Mesothelial cell of epicardium (in vitro differentiated cells): ENCODE results near the gene ATP2A2. TPM values are rescaled to one million over a fixed set of nuclear protein-coding genes. Genes with fewer than 3 reads are reported as not detected.

Experiments used
- DNase-seq, 2 experiments: peaks; one replicate each; pipeline ENCODE4 v3.0.0; 2021; ENCODE audit warnings: low spot score in 2 of 2; ENCODE audit not compliant: unreplicated experiment in 2 of 2
- H3K27ac Mint-ChIP-seq: 2 replicates; pipeline ENCODE4 v1.8.0; 2021; ENCODE audit warnings: mixed read lengths
- H3K27me3 Mint-ChIP-seq: 2 replicates; pipeline ENCODE4 v1.8.0; 2021; ENCODE audit warnings: low read depth, mixed read lengths
- H3K36me3 Mint-ChIP-seq: 2 replicates; pipeline ENCODE4 v1.8.0; 2021; ENCODE audit warnings: mixed read lengths
- H3K4me1 Mint-ChIP-seq: 2 replicates; pipeline ENCODE4 v1.8.0; 2021; ENCODE audit warnings: mixed read lengths
- H3K4me3 Mint-ChIP-seq: 2 replicates; pipeline ENCODE4 v1.8.0; 2021; ENCODE audit warnings: mild to moderate bottlenecking, moderate library complexity, mixed read lengths
- H3K9me3 Mint-ChIP-seq: 2 replicates; pipeline ENCODE4 v1.8.0; 2021; ENCODE audit warnings: mixed read lengths
- CTCF ChIP-seq: fragments of 200-600 bp; sonication (generic); IDR thresholded peaks from one replicate; pipeline ENCODE4 v1.5.0; 2021; ENCODE audit warnings: antibody characterized with exemption; ENCODE audit not compliant: unreplicated experiment
- total RNA-seq: library from RNA; stranded (reverse); gene quantifications from 3 replicates; pipeline ENCODE4 v1.2.1, GENCODE V29; 2021

The ATP2A2 gene
- total RNA-seq, 1 donor from 2014 or later = 186 TPM

GRCh38 chr12:110342157-110342556 lies 61.1 kb downstream of the ATP2A2 start:
- no peak for TF ChIP-seq CTCF
- H3K27ac Mint-ChIP-seq = no peak overlapping the region
- H3K9me3 Mint-ChIP-seq = no peaks in the 10 kb centered on the region
- H3K4me1 Mint-ChIP-seq = peaks cover 3% of the 10 kb centered on the region
- H3K4me3 Mint-ChIP-seq = no peak overlapping the region
- no peaks in the 10 kb centered on the region for H3K27me3 Mint-ChIP-seq
- peak in 1 of 2 experiments; percentile 17 for DNase-seq
- H3K36me3 Mint-ChIP-seq = peaks cover 66% of the 10 kb centered on the region

GRCh38 chr12:110343114-110343513 lies 62.1 kb downstream of the ATP2A2 start:
- no peak overlapping the region for H3K27ac Mint-ChIP-seq
- H3K36me3 Mint-ChIP-seq = peaks cover 70% of the 10 kb centered on the region
- no peaks in the 10 kb centered on the region for H3K27me3 Mint-ChIP-seq
- no peak for TF ChIP-seq CTCF
- peak in 1 of 2 experiments; percentile 25 for DNase-seq
- no peak overlapping the region for H3K4me3 Mint-ChIP-seq
- H3K9me3 Mint-ChIP-seq = no peaks in the 10 kb centered on the region
- H3K4me1 Mint-ChIP-seq = peaks cover 3% of the 10 kb centered on the region

GRCh38 chr12:110343736-110344555 lies 62.9 kb downstream of the ATP2A2 start:
- no peak overlapping the region for H3K4me3 Mint-ChIP-seq
- peak in 1 of 2 experiments; percentile 25 for DNase-seq
- H3K27ac Mint-ChIP-seq = no peak overlapping the region
- no peak for TF ChIP-seq CTCF
- H3K36me3 Mint-ChIP-seq = peaks cover 68% of the 10 kb centered on the region
- H3K9me3 Mint-ChIP-seq = no peaks in the 10 kb centered on the region
- H3K4me1 Mint-ChIP-seq = peaks cover 3% of the 10 kb centered on the region
- H3K27me3 Mint-ChIP-seq = no peaks in the 10 kb centered on the region

- Mint-ChIP-seq H3K4me1 (peaks cover 4% of the 10 kb centered on the region), H3K9me3 (no peaks in the 10 kb centered on the region), H3K27ac (peak overlapping the region; percentile 39), H3K36me3 (peaks cover 68% of the 10 kb centered on the region), H3K4me3 (no peak overlapping the region), H3K27me3 (no peaks in the 10 kb centered on the region)
- TF ChIP-seq CTCF = no peak
- peak in 1 of 2 experiments; percentile 32 for DNase-seq
These were observed 63.6 kb downstream of the ATP2A2 start for GRCh38 chr12:110344657-110345056.

GRCh38 chr12:110345176-110345661 lies 64.2 kb downstream of the ATP2A2 start:
- H3K9me3 Mint-ChIP-seq = no peaks in the 10 kb centered on the region
- H3K36me3 Mint-ChIP-seq = peaks cover 67% of the 10 kb centered on the region
- no peak overlapping the region for H3K4me3 Mint-ChIP-seq
- H3K27ac Mint-ChIP-seq = peak overlapping the region; percentile 39
- no peak for TF ChIP-seq CTCF
- peaks cover 10% of the 10 kb centered on the region for H3K4me1 Mint-ChIP-seq
- H3K27me3 Mint-ChIP-seq = no peaks in the 10 kb centered on the region
- DNase-seq = no peak
